Amygdala (tissue), 56 donors: ENCODE results near the gene XIRP1.
"Not testable (repeated sequence)": the region's sequence is repeated elsewhere in the genome, so short reads cannot be mapped to it uniquely, and the experiment has no call there.

ENCODE experiments used
- DNase-seq, 56 donors: peaks; one replicate each; lab custom pipeline; 2025; lab: John Stamatoyannopoulos, UW

The XIRP1 gene

GRCh38 chr3:39186692-39187151, 5.7 kb downstream of the XIRP1 start:
- no peak for DNase-seq

GRCh38 chr3:39185959-39186691, 6.3 kb downstream of the XIRP1 start:
- no peak for DNase-seq

GRCh38 chr3:39185326-39185958, 7.0 kb downstream of the XIRP1 start:
- no peak for DNase-seq

GRCh38 chr3:39184968-39185285, 7.5 kb downstream of the XIRP1 start:
- DNase-seq = no peak

GRCh38 chr3:39184081-39184967, 8.1 kb downstream of the XIRP1 start:
- no peak for DNase-seq

- peak in 10 of 56 donors; percentile 21 to 48 (median 34) for DNase-seq
Observed at GRCh38 chr3:39183211-39184080, 8.9 kb downstream of the XIRP1 start.

GRCh38 chr3:39181408-39182335, 10.7 kb downstream of the XIRP1 start:
- DNase-seq = no peak

- DNase-seq = peak in 43 of 56 donors; percentile 17 to 77 (median 51)
Observed at GRCh38 chr3:39180546-39181346, 11.6 kb downstream of the XIRP1 start.

- no peak for DNase-seq
Observed at GRCh38 chr3:39180183-39180545, 12.2 kb downstream of the XIRP1 start.

- no peak for DNase-seq
Observed at GRCh38 chr3:39178553-39178952, 13.8 kb downstream of the XIRP1 start.

- peak in 52 of 56 donors; percentile 20 to 90 (median 67) for DNase-seq
Observed at GRCh38 chr3:39177708-39178332, 14.6 kb downstream of the XIRP1 start.

GRCh38 chr3:39176025-39176714, 16.2 kb downstream of the XIRP1 start:
- no peak for DNase-seq

- no peak for DNase-seq
Observed at GRCh38 chr3:39173318-39174125, 18.9 kb downstream of the XIRP1 start.

- DNase-seq = no peak
Observed at GRCh38 chr3:39171860-39172259, 20.5 kb downstream of the XIRP1 start.

- not testable (repeated sequence) for DNase-seq
Observed at GRCh38 chr3:39170877-39171276, 21.5 kb downstream of the XIRP1 start.

GRCh38 chr3:39170461-39170860, 21.9 kb downstream of the XIRP1 start:
- DNase-seq = no peak
